ENCODE data around the gene GOLGA2.
"Not testable (repeated sequence)": the region's sequence is repeated elsewhere in the genome, so short reads cannot be mapped to it uniquely, and the experiment has no call there.

- TF ChIP-seq ZNF276 (CRISPR knock-in tag; IDR thresholded peaks at IDR 0.05; ENCODE audit: low read depth); CTCF (CRISPR knock-in tag; IDR thresholded peaks at IDR 0.05); ZFX (CRISPR knock-in tag; IDR thresholded peaks at IDR 0.05; ENCODE audit: low read depth); SRSF4 (IDR thresholded peaks at IDR 0.05; ENCODE audit: low read depth, low read length, poor library complexity, severe bottlenecking); HNRNPL (IDR thresholded peaks at IDR 0.05; ENCODE audit: low read depth, low read length); ETV6 (CRISPR knock-in tag; conservative IDR thresholded peaks at IDR 0.05); ZNF317 (CRISPR knock-in tag; IDR thresholded peaks at IDR 0.05); ATF5 (CRISPR knock-in tag; IDR thresholded peaks at IDR 0.05; ENCODE audit: low read depth); ELK4 (CRISPR knock-in tag; IDR thresholded peaks at IDR 0.05; ENCODE audit: borderline replicate concordance): not testable (repeated sequence)
These were observed 3.6 kb upstream of the GOLGA2 start for GRCh38 chr9:128279088-128280073.

All from HepG2 (cell line).